Activated CD4-positive, alpha-beta T cell treated with anti-CD3 and anti-CD28 coated beads for 4 hours (primary cell): Measurements from ENCODE around the gene S1PR4.

Experiments used
- DNase-seq, 2 donors: peaks; one replicate each; pipeline ENCODE4 v3.0.0-alpha.2; 2020

The S1PR4 gene

GRCh38 chr19:3224346-3225168, 46.0 kb downstream of the S1PR4 start, which contains the start of gene CELF5:
Gene CELF5, plus strand, starts transcription at chr19:3224661. Its CDS starts 79 bp downstream, at chr19:3224740.
- peak; percentile 58 to 63 for DNase-seq

DNA sequence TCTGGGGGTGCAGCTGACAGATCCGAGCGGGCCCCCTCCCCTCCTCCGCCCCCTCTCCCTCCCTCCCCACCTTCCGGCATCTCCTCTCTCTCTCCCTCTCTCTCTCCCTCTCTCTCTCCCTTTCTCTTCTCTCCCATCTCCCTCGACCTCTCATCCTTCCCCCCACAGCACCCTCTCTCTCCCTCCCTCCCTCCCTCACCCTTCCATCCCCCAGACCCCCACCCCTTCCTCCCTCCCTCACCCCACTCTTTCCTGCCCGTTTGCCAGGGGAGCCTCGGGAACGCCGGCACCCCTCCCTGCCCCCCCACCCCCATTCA, 46.6 kb downstream of the S1PR4 start:
- DNase-seq, result no peak

DNA sequence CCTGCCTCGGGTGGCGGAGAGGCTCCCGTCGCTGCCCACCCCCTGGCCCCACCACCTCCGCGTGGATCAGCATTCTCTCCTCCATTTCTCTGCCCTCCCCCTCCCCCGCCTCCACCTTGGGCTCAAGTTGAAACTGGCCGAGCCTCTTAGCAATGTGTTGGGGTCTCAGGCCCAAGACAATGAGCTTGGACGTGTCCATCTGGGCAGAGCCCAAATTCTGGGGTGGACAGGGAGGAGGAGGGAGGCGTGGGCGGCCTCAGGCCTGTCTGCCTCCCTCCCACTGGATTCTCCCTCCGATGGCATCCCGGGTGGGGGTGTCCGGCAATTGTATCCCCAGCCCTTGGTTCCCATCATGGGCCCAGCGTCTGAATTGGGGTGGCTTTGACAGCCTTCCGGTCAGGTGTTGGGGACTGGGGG, 47.1 kb downstream of the S1PR4 start:
- DNase-seq, result no peak

GRCh38 chr19:3227054-3227626, 48.6 kb downstream of the S1PR4 start:
- DNase-seq, result no peak

GRCh38 chr19:3229346-3229743, 50.8 kb downstream of the S1PR4 start:
- DNase-seq, result no peak
